ENCODE data around the gene THSD4.
"Not testable (repeated sequence)": the region's sequence is repeated elsewhere in the genome, so short reads cannot be mapped to it uniquely, and the experiment has no call there.

Gene THSD4

GRCh38 chr15:71437919-71438318 is 322.6 kb downstream of the THSD4 start:
- no peaks in the 10 kb centered on the region for H4K20me1 ChIP-seq (ENCODE audit: insufficient read depth, low read length)
- no peak overlapping the region for H2AFZ ChIP-seq (ENCODE audit: low read length)
- no peaks in the 10 kb centered on the region; the same call in 1 of the 2 replicates for H3K4me1 ChIP-seq (ENCODE audit: low read length)
- H3K9ac ChIP-seq (ENCODE audit: low read length) = no peak overlapping the region
- no peaks in the 10 kb centered on the region for H3F3A ChIP-seq (ENCODE audit: insufficient read depth, low read length)
- no peaks in the 10 kb centered on the region for H3K9me3 ChIP-seq (replicated peaks; ENCODE audit: insufficient read depth, low read length)
- TF ChIP-seq CTCF (IDR thresholded peaks at IDR 0.05; ENCODE audit: low read length) (no peak), EZH2 (optimal IDR thresholded peaks at IDR 0.05; ENCODE audit: low read depth, low read length) (no peak), EZH2phosphoT487 (IDR thresholded peaks at IDR 0.05; ENCODE audit: low read length) (no peak)
- no peaks in the 10 kb centered on the region for H3K36me3 ChIP-seq (replicated peaks; ENCODE audit: insufficient read depth, low read length)
- H3K27me3 ChIP-seq (replicated peaks; ENCODE audit: insufficient read depth, low read length) = no peaks in the 10 kb centered on the region
- DNase-seq = no peak
- H3K4me2 ChIP-seq (ENCODE audit: low read depth, low read length) = no peak overlapping the region
- no peaks in the 10 kb centered on the region for H3K79me2 ChIP-seq (ENCODE audit: low read length)
- no peaks in the 10 kb centered on the region for H3K9me2 ChIP-seq (replicated peaks; ENCODE audit: insufficient read depth, low read length)
- no peak overlapping the region for H3K4me3 ChIP-seq (ENCODE audit: low read length)
- H3K27ac ChIP-seq (ENCODE audit: low read length) = no peak overlapping the region

GRCh38 chr15:71439478-71439877 is 324.2 kb downstream of the THSD4 start:
- H3K27ac ChIP-seq (ENCODE audit: low read length); DNase-seq; H3K4me1 ChIP-seq (ENCODE audit: low read length); H3K4me2 ChIP-seq (ENCODE audit: low read depth, low read length); H3K79me2 ChIP-seq (ENCODE audit: low read length); H3K27me3 ChIP-seq (replicated peaks; ENCODE audit: insufficient read depth, low read length); H2AFZ ChIP-seq (ENCODE audit: low read length); H4K20me1 ChIP-seq (ENCODE audit: insufficient read depth, low read length); H3K4me3 ChIP-seq (ENCODE audit: low read length); H3F3A ChIP-seq (ENCODE audit: insufficient read depth, low read length); H3K9ac ChIP-seq (ENCODE audit: low read length); H3K9me3 ChIP-seq (replicated peaks; ENCODE audit: insufficient read depth, low read length); H3K9me2 ChIP-seq (replicated peaks; ENCODE audit: insufficient read depth, low read length); H3K36me3 ChIP-seq (replicated peaks; ENCODE audit: insufficient read depth, low read length): not testable (repeated sequence)

- Histone ChIP-seq H2AFZ (ENCODE audit: low read length) (no peak overlapping the region), H3K9me2 (replicated peaks; ENCODE audit: insufficient read depth, low read length) (no peaks in the 10 kb centered on the region), H3K36me3 (replicated peaks; ENCODE audit: insufficient read depth, low read length) (no peaks in the 10 kb centered on the region), H4K20me1 (ENCODE audit: insufficient read depth, low read length) (no peaks in the 10 kb centered on the region), H3K9ac (ENCODE audit: low read length) (no peak overlapping the region), H3K4me1 (ENCODE audit: low read length) (no peaks in the 10 kb centered on the region; the same call in 1 of the 2 replicates), H3K27ac (ENCODE audit: low read length) (no peak overlapping the region), H3K79me2 (ENCODE audit: low read length) (no peaks in the 10 kb centered on the region), H3F3A (ENCODE audit: insufficient read depth, low read length) (no peaks in the 10 kb centered on the region), H3K4me3 (ENCODE audit: low read length) (no peak overlapping the region), H3K4me2 (ENCODE audit: low read depth, low read length) (no peak overlapping the region), H3K9me3 (replicated peaks; ENCODE audit: insufficient read depth, low read length) (no peaks in the 10 kb centered on the region), H3K27me3 (replicated peaks; ENCODE audit: insufficient read depth, low read length) (no peaks in the 10 kb centered on the region)
- DNase-seq = peak; percentile 61
- TF ChIP-seq CTCF (IDR thresholded peaks at IDR 0.05; ENCODE audit: low read length) (peak; percentile 58), EZH2phosphoT487 (IDR thresholded peaks at IDR 0.05; ENCODE audit: low read length) (no peak), EZH2 (optimal IDR thresholded peaks at IDR 0.05; ENCODE audit: low read depth, low read length) (no peak)
Measured at GRCh38 chr15:71440489-71441110, 325.3 kb downstream of the THSD4 start.

GRCh38 chr15:71443538-71443937 is 328.3 kb downstream of the THSD4 start:
- TF ChIP-seq EZH2phosphoT487 (IDR thresholded peaks at IDR 0.05; ENCODE audit: low read length) (no peak), CTCF (IDR thresholded peaks at IDR 0.05; ENCODE audit: low read length) (peak; percentile 89), EZH2 (optimal IDR thresholded peaks at IDR 0.05; ENCODE audit: low read depth, low read length) (no peak)
- Histone ChIP-seq H3K9ac (ENCODE audit: low read length) (no peak overlapping the region), H3F3A (ENCODE audit: insufficient read depth, low read length) (no peaks in the 10 kb centered on the region), H3K4me1 (ENCODE audit: low read length) (no peaks in the 10 kb centered on the region; the same call in 1 of the 2 replicates), H3K36me3 (replicated peaks; ENCODE audit: insufficient read depth, low read length) (no peaks in the 10 kb centered on the region), H3K27me3 (replicated peaks; ENCODE audit: insufficient read depth, low read length) (no peaks in the 10 kb centered on the region), H2AFZ (ENCODE audit: low read length) (peak overlapping the region; percentile 53), H3K4me3 (ENCODE audit: low read length) (no peak overlapping the region), H3K79me2 (ENCODE audit: low read length) (no peaks in the 10 kb centered on the region), H3K9me3 (replicated peaks; ENCODE audit: insufficient read depth, low read length) (no peaks in the 10 kb centered on the region), H3K27ac (ENCODE audit: low read length) (no peak overlapping the region), H4K20me1 (ENCODE audit: insufficient read depth, low read length) (no peaks in the 10 kb centered on the region), H3K4me2 (ENCODE audit: low read depth, low read length) (peak overlapping the region; percentile 12; the same call in 1 of the 2 replicates), H3K9me2 (replicated peaks; ENCODE audit: insufficient read depth, low read length) (no peaks in the 10 kb centered on the region)
- peak; percentile 60 for DNase-seq

Data from MM.1S (cell line).